HG03469 (cell line): ENCODE results near the gene PRR35.

ENCODE experiments used
- ATAC-seq: cut with Tn5 transposase; IDR thresholded peaks from one replicate; pipeline ENCODE4 v1.9.1; 2021; ENCODE audit warnings: mild to moderate bottlenecking, moderate library complexity, moderate number of reproducible peaks; ENCODE audit not compliant: unreplicated experiment

PRR35 gene

GRCh38 chr16:578232-578869 lies 18.2 kb downstream of the PRR35 start:
- ATAC-seq = no peak

- no peak for ATAC-seq
These were observed 18.7 kb downstream of the PRR35 start for GRCh38 chr16:578870-579405.

DNA sequence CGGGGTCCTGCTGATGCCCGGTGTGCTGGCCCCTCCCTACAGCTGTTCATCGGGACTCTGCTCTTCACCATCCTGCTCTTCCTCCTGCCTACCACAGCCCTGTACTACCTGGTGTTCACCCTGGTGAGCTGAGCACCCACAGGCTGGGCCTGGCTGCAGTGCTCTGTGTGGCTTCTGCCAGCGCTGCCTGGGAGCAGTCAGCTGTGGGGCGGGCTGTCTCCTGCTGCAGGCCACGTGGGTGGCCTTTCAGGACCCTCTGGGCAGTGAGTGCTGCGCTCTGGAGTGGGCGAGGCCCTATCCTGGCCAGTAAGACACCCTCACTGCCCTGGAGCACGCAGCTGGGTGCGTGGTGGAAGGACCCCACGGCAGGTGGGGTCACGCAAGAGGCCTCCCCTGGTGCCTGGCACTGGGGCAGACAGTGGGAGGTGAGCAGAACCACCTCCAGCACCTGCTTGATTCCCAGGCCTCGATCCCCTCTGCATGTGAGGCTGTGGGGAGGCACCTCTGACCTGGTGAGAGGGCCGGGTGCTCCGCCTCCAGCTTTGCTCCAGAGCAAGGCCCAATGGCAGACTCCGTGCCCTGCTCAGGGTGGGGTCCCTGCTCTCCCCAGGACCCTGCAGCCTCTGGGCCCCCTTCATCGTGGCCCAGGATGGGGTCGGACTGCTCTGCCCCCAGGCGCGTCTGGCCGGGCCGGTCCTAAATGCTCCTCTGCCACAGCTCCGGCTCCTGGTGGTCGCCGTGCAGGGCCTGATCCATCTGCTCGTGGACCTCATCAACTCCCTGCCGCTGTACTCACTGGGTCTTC lies 20.1 kb downstream of the PRR35 start:
- ATAC-seq = no peak

DNA sequence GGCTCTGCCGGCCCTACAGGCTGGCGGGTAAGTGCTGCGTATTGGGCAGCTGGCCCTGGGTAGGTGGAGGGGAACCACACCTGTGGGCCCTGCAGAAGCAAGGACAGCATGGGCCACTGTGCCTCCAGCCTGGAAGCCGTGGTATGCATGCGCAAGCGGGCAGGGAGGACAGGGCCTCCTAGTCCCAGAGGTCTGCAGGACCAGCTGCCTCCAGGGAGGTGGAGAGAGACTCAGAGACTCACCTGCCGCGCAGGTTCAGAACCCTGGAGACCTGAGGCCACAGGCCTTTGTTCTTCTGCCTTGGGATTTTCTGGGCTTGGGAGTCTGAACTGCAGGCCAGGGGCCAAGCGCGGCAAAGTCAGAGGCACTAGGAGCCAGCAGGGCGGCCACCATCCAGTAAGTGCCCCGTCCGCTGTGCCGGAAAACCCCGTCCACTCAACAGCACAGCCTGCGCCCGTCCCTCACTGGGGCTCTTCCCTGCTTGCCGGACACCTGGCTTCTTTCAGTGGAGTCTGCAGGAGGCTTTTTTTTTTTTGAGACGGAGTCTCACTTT lies 20.8 kb downstream of the PRR35 start:
- no peak for ATAC-seq

DNA sequence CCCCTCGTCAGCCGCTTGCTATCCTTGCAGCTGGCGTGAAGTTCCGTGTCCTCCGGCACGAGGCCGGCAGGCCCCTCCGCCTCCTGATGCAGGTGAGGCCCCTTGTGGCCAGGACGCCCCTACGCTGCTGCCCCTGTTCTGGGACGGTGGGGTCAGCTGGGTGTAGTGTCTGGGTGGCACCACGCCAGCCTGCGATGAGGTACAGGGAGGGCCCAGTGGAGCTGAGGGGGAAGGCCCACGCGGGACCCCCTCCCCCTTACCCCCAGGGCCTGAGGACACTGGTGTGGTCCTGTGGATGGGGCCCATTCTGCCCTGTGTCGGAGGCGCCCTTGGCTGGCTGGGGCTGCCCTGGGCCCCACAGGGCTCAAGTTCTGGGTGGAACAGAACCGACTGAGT lies 22.0 kb downstream of the PRR35 start:
- ATAC-seq = no peak

DNA sequence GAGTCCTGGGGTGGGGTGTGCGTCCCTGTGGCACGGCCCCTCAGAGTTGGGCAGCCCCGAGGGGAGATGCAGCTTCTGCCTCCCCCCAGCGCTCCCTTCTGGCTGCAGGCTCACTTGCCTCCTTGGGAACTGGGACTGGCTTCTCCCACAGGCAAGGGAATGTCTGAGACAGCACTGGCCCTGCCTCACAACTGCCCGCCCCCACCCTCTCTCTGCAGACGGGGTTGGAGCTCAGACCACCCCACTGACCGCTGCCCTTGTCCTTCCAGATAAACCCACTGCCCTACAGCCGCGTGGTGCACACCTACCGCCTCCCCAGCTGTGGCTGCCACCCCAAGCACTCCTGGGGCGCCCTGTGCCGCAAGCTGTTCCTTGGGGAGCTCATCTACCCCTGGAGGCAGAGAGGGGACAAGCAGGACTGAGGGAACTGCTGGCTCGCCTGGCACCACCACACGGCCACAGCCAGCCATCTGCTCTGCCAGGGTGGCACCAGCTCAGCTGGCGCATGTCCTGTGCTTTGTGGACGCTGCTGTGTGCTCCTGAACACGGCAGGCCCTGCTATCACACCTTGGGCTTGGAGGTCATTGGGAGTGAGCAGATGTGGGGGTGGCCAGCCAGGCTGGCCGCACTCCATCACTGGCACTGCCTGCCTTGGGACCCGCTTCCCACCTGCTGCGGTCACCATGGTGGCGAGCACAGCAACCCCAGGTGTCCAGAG lies 22.6 kb downstream of the PRR35 start:
- ATAC-seq = no peak

GRCh38 chr16:583470-583814 lies 23.2 kb downstream of the PRR35 start:
- no peak for ATAC-seq

GRCh38 chr16:583815-584591 lies 23.8 kb downstream of the PRR35 start:
- ATAC-seq = no peak

DNA sequence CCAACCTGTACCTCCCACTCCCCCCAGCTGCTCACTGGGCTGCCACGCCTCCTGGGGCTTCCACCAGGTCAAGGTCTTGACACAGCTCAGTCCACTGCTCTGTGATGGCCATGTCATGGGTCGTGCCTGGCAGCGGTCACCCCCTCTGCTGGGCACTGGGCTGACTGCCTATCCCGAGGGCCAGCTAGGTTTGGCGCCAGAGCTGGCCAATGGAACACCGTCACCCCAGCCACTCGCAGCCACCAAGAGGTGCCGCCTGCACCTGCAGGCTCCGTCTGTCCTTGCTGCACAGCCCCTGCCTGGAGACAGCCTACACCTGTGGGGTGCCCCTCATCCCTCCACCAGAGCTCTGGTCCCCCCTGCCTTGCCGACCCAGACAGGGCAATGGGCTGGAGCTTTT lies 25.2 kb downstream of the PRR35 start:
- no peak for ATAC-seq

- ATAC-seq = no peak
These were observed 26.0 kb downstream of the PRR35 start for GRCh38 chr16:586047-586644.

GRCh38 chr16:586645-587590 lies 26.7 kb downstream of the PRR35 start:
- ATAC-seq = no peak

DNA sequence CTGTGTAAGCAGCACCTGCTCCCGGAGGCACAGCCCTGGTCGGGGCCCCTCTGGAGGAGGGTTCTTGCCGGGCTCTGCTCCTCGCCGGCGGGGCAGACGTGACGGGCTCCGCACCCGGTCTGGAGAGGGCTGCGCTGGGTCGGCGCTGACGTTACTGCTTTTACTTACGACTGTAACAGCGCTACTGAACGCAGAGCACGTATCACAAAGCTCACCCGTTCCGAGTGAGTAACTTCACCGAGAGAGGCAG lies 28.4 kb downstream of the PRR35 start:
- ATAC-seq = no peak

DNA sequence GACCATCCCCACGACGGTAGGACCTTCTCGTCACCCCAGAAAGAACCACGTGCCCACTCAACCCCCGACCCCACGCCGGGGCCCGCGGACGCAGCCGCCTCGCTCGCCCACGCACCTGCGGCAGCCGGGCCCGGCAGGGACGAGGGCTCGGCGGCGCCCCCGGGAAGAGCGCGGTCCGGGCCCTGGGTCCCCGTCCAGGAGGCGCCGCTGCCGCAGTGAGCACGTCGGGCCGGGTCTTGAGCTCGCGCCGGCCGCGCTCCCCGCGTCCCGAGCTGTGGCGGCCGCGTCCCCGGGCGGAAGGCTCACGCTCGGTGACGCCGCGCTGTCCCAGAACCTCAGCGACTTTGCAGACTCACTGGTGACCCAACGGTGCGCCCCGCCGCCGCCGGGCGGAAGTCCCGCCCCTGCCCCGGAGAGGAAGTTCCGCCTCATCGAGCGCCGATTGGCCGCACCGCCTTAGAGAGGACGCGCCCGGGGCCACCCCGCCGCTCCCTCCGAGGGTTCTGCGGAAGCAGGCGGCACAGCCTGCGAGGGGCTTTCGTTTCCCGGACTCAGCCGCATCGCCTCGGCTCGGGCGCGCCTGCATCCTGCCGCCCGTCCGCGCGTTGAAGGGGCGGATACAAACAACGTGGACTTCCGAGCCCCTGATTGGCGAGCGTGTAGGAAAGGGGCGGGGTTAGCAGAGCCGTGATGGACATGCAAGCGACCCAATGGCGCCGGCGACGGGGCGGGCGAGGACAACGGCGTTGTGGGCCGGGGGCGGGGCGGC lies 28.9 kb downstream of the PRR35 start:
- peak; percentile 44 for ATAC-seq

DNA sequence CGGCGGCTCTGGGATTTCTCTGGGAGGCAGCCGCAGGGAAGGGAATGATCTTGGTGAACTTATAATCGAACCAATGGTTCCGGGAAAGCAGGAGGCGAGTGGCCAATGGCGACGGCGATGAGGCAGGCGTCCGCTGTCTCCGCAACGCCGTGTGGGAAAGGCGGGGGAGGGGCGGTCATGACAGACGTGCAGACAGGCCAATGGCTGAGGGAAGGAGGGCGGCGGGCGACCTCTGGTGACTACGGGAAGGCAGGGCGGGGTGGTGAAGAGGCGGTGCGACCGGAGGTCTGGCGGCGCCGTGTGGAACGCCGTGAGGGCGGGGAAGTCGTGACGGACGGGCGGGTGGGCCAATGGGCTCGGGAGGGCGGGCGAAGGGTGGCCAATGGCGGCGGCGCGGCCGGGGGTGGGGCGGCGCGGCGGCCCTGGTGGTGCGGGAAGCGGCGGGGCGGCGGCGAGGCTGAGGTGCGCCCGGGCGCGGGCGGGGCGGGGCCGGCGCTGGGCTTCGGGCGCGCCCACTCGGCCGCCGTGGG lies 29.5 kb downstream of the PRR35 start, which contains the start of gene RAB40C:
Gene RAB40C, plus strand, starts transcription at position 409 of the 530 bp plus-strand sequence. CDS start 226 bp downstream, outside the sequence.
- ATAC-seq = peak; percentile 47

- no peak for ATAC-seq
These were observed 30.1 kb downstream of the PRR35 start for GRCh38 chr16:590188-590814.

GRCh38 chr16:590815-591200 lies 30.6 kb downstream of the PRR35 start:
- ATAC-seq = no peak

DNA sequence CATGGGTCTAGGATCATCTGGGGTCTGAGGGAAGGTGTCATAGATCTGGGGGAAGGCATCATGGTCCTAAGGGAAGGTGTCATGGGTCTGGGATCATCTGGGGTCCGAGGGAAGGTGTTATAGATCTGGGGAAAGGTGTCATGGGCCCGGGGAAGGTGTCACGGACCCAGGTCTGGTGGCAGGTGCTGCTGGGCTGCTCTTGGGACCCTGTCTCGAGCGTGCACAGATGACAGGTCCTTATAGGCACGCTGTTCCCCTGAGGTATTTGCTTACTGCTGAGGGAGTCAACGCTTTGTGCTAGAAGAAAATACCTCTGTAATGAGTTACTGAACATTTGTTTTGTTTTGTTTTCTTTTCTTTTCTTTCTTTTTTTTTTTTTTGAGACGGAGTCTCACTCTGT lies 31.0 kb downstream of the PRR35 start:
- ATAC-seq = no peak
